Ascending aorta (tissue), 2 donors: Measurements from ENCODE around the gene UMAD1. TPM values are rescaled to one million over a fixed set of nuclear protein-coding genes. Genes with fewer than 3 reads are reported as not detected.
"Not testable (repeated sequence)": the region's sequence is repeated elsewhere in the genome, so short reads cannot be mapped to it uniquely, and the experiment has no call there.

Experiments
- DNase-seq, 2 donors: peaks; one replicate each; pipeline ENCODE4 v3.0.0-alpha.2; 2019; ENCODE audit warnings: low spot score in 2 of 2
- H3K27ac ChIP-seq, 2 donors: fragments of 200-600 bp; sonication (generic); one replicate each; pipeline ENCODE4 v1.5.1; 2016 to 2017; ENCODE audit warnings: mild to moderate bottlenecking in 1 of 2
- H3K27me3 ChIP-seq: fragments of 200-600 bp; sonication (generic); one replicate; pipeline ENCODE4 v1.5.1; 2017
- H3K36me3 ChIP-seq, 2 donors: fragments of 200-600 bp; sonication (generic); one replicate each; pipeline ENCODE4 v1.5.1; 2016
- H3K4me1 ChIP-seq, 2 donors: fragments of 200-600 bp; sonication (generic); one replicate each; pipeline ENCODE4 v1.5.1; 2016 to 2017; ENCODE audit warnings: mild to moderate bottlenecking in 1 of 2
- H3K4me3 ChIP-seq, 2 donors: fragments of 200-600 bp; sonication (generic); one replicate each; pipeline ENCODE4 v1.5.1; 2016 to 2017; ENCODE audit warnings: mild to moderate bottlenecking in 1 of 2
- H3K9me3 ChIP-seq, 2 donors: fragments of 200-600 bp; sonication (generic); one replicate each; pipeline ENCODE4 v1.5.1; 2016
- CTCF ChIP-seq, 3 experiments: fragments of 200-600 bp in 2 of 3; fragments of 450-650 bp in 1 of 3; sonication (generic) in 2 of 3; IDR thresholded peaks; one replicate each; pipeline ENCODE4 v1.5.1; 2016 to 2019; ENCODE audit warnings: antibody characterized with exemption in 3 of 3, mild to moderate bottlenecking in 1 of 3, moderate library complexity in 1 of 3
- intact Hi-C: fragments of 100-400 bp; cut with DNase I; formaldehyde crosslinking; loops from one replicate; pipeline ENCODE4 v1.15.1; 2023
- total RNA-seq: library from RNA; depleted of rRNA; stranded (reverse); fragments of >200 nt; gene quantifications from one replicate; pipeline ENCODE4 v1.1.0, GENCODE V29; 2016

Gene UMAD1
- total RNA-seq, 1 donor from 2014 or later: 17.7 TPM

- TF ChIP-seq CTCF (IDR thresholded peaks at IDR 0.05): no peak
- Histone ChIP-seq H3K27me3 (no peaks in the 10 kb centered on the region), H3K36me3 (no peaks in the 10 kb centered on the region), H3K9me3 (no peaks in the 10 kb centered on the region), H3K4me1 (no peaks in the 10 kb centered on the region), H3K27ac (no peak overlapping the region), H3K4me3 (no peak overlapping the region)
- DNase-seq: no peak
- intact Hi-C loops: no loop called here
These were observed 176.4 kb downstream of the UMAD1 start for GRCh38 chr7:7816816-7817536.

GRCh38 chr7:7817748-7818147, 177.2 kb downstream of the UMAD1 start:
- H3K27me3 ChIP-seq: no peaks in the 10 kb centered on the region
- H3K9me3 ChIP-seq: no peaks in the 10 kb centered on the region
- no peaks in the 10 kb centered on the region for H3K36me3 ChIP-seq
- H3K27ac ChIP-seq: no peak overlapping the region
- intact Hi-C loops: no loop called here
- no peak for DNase-seq
- H3K4me3 ChIP-seq: no peak overlapping the region
- no peak for TF ChIP-seq CTCF (IDR thresholded peaks at IDR 0.05)
- H3K4me1 ChIP-seq: no peaks in the 10 kb centered on the region

GRCh38 chr7:7818179-7818578, 177.6 kb downstream of the UMAD1 start:
- H3K36me3 ChIP-seq, H3K27ac ChIP-seq, H3K9me3 ChIP-seq, H3K4me3 ChIP-seq, DNase-seq, intact Hi-C loops, H3K27me3 ChIP-seq, H3K4me1 ChIP-seq: not testable (repeated sequence)

- no peak for DNase-seq
- no peaks in the 10 kb centered on the region for H3K4me1 ChIP-seq
- H3K36me3 ChIP-seq: no peaks in the 10 kb centered on the region
- intact Hi-C loops: no loop called here
- H3K27ac ChIP-seq: no peak overlapping the region
- no peak for TF ChIP-seq CTCF (IDR thresholded peaks at IDR 0.05)
- no peaks in the 10 kb centered on the region for H3K9me3 ChIP-seq
- no peak overlapping the region for H3K4me3 ChIP-seq
- H3K27me3 ChIP-seq: no peaks in the 10 kb centered on the region
These were observed 179.1 kb downstream of the UMAD1 start for GRCh38 chr7:7819442-7820247.

- no peak for DNase-seq
- intact Hi-C loops: no loop called here
- no peak for TF ChIP-seq CTCF (IDR thresholded peaks at IDR 0.05)
These were observed 179.9 kb downstream of the UMAD1 start for GRCh38 chr7:7820409-7820808.

GRCh38 chr7:7820939-7821338, 180.4 kb downstream of the UMAD1 start:
- DNase-seq: no peak
- TF ChIP-seq CTCF (IDR thresholded peaks at IDR 0.05): no peak
- Histone ChIP-seq H3K9me3 (no peaks in the 10 kb centered on the region), H3K4me3 (no peak overlapping the region), H3K36me3 (no peaks in the 10 kb centered on the region), H3K4me1 (no peaks in the 10 kb centered on the region), H3K27me3 (no peaks in the 10 kb centered on the region), H3K27ac (no peak overlapping the region)
- intact Hi-C loops: no loop called here

More at GRCh38 chr7:7820409-7820808, 179.9 kb downstream of the UMAD1 start:
- Histone ChIP-seq H3K27ac (no peak overlapping the region), H3K27me3 (no peaks in the 10 kb centered on the region), H3K36me3 (no peaks in the 10 kb centered on the region), H3K4me1 (no peaks in the 10 kb centered on the region), H3K9me3 (no peaks in the 10 kb centered on the region), H3K4me3 (no peak overlapping the region)
